Upper lobe of left lung (tissue), 4 donors: ENCODE measurements around the gene UPK1B.

Experiments
- CTCF ChIP-seq, 6 experiments: fragments of 450-650 bp in 4 of 6; fragments of 200-600 bp in 2 of 6; sonication (generic) in 2 of 6; IDR thresholded peaks; one replicate each; pipeline ENCODE4 v1.5.1; 2016 to 2019; ENCODE audit warnings: antibody characterized with exemption in 6 of 6
- EP300 ChIP-seq, 4 donors: sonication (generic); formaldehyde crosslinking; IDR thresholded peaks; one replicate each; pipeline ENCODE4 v1.5.1; 2017; ENCODE audit warnings: antibody characterized with exemption in 4 of 4, control low read depth in 2 of 4
- POLR2AphosphoS5 ChIP-seq, 2 donors: sonication (generic); formaldehyde crosslinking; IDR thresholded peaks; one replicate each; pipeline ENCODE4 v1.5.1; 2017; ENCODE audit warnings: antibody characterized with exemption in 2 of 2

GRCh38 chr3:119211193-119211592 is 37.8 kb downstream of the UPK1B start:
- TF ChIP-seq CTCF (IDR thresholded peaks at IDR 0.05), result no peak
- no peak for TF ChIP-seq POLR2AphosphoS5 (IDR thresholded peaks at IDR 0.05)
- TF ChIP-seq EP300 (IDR thresholded peaks at IDR 0.05), result no peak
